Epithelial cell of esophagus (primary cell): ENCODE measurements around the gene HAS3.
A peak's percentile ranks its signal among the peaks of the same experiment; 100 is the strongest.

Experiments
- DNase-seq: peaks from one replicate; pipeline ENCODE4 v3.0.0; 2010; ENCODE audit warnings: low read depth
- H3K4me3 ChIP-seq: 2 replicates; pipeline ENCODE4 v1.5.1; 2011; ENCODE audit warnings: mild to moderate bottlenecking, low read length, control low read depth
- CTCF ChIP-seq: IDR thresholded peaks from 2 replicates; pipeline ENCODE4 v1.5.1; 2011; ENCODE audit warnings: low read depth, mild to moderate bottlenecking, low read length, control low read depth, inconsistent platforms; ENCODE audit not compliant: insufficient read depth; ENCODE audit errors: missing control alignments

The HAS3 gene

DNA sequence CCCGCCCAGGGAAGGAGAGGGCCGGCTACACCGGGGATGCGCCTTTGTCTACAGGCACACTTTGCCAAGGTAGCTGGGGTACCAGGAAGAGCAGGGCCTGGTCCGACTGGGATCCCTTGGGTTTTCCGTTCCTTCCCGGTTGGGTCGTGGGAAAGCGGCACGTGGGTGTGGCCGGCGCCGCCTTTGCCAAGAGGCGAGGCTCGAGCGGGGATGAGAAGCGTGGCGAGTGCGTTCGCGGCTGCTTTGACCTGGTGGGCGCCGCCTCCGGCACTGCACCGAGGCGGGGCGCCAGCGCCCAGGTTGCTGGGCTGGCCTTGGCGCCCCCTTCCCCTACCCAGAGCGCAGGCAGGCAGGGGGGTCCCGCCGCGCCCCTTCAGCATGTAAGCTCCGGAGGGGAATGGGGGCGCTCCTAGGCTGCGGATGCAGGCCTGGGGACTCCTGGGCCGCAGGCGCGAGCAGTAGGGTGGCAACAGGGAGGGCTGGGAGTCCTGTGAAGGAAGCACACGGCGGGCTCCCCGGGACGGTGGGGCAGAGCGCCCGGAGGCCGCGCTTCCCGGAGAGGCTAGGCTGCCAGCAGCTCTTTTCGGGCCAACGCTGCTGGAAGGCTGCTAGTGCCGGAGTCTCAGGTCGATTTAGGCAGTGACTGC lies 2.0 kb downstream of the HAS3 start:
- DNase-seq: peak; percentile 51
- peak overlapping the region; percentile 62 for H3K4me3 ChIP-seq
- no peak for TF ChIP-seq CTCF

GRCh38 chr16:69108064-69108904 lies 2.8 kb downstream of the HAS3 start:
- peak overlapping the region; percentile 62 for H3K4me3 ChIP-seq
- DNase-seq: no peak
- no peak for TF ChIP-seq CTCF

DNA sequence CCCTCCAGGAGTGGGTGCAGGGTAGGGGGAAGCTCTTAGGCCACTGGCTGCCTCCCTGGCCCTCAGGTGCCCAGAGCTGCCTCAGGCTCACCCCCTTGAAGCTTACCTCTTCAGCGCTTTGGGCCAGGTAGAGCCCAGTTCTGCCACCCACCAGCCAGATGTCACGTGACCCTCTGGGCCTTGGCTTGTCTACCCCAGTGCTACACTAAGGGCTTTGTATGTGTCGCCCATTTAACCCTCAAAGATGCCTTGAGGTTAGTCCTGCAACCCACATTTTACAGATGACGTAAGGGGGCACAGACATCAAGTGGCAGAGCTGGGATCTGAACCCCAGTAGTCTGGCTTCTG lies 3.4 kb downstream of the HAS3 start:
- no peak for DNase-seq
- no peak for TF ChIP-seq CTCF
- no peak overlapping the region for H3K4me3 ChIP-seq

DNA sequence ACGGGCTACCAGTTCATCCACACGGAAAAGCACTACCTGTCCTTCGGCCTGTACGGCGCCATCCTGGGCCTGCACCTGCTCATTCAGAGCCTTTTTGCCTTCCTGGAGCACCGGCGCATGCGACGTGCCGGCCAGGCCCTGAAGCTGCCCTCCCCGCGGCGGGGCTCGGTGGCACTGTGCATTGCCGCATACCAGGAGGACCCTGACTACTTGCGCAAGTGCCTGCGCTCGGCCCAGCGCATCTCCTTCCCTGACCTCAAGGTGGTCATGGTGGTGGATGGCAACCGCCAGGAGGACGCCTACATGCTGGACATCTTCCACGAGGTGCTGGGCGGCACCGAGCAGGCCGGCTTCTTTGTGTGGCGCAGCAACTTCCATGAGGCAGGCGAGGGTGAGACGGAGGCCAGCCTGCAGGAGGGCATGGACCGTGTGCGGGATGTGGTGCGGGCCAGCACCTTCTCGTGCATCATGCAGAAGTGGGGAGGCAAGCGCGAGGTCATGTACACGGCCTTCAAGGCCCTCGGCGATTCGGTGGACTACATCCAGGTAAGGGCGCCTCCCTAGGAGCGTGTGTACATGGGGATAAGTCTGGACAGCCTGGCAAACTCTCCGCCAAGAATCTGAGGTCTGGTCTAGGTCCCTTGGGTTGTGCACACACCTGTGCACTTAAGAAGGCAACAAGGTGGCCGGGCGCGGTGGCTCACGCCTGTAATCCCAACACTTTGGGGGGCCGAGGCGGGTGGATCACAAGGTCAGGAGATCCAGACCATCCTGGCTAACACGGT lies 4.2 kb downstream of the HAS3 start:
- no peak overlapping the region for H3K4me3 ChIP-seq
- DNase-seq: no peak
- no peak for TF ChIP-seq CTCF

GRCh38 chr16:69110406-69110805 lies 5.0 kb downstream of the HAS3 start:
- no peak overlapping the region for H3K4me3 ChIP-seq
- no peak for DNase-seq
- no peak for TF ChIP-seq CTCF

DNA sequence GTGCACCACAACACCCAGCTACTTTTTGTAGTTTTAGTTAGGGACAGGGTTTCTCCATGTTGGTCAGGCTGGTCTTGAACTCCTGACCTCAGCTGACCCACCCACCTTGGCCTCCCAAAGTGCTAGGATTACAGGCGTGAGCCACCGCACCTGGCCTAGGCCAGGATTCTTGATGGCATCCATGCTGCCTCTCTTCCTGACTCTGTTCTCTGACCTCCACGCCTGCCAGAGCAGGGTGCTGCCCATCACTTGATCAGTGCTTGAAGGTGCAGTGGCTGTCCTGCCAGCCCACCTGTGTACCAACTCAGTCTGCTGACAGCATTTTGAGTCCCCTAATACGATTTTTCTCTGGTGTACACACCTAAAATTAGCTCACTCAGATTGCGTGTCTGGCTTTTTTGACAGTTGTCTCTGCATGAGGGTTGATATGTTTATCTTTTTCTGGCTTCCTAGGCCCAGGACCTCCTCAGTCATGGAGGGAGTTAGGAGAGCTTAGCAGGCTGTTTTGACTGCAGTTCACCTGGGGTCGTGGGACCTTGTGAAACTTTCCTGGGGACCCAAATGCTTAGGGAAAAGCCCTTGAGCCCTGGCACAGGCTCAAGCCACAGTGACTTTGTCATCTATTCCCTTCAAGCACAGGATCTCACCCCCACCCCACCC lies 5.9 kb downstream of the HAS3 start:
- DNase-seq: no peak
- TF ChIP-seq CTCF: no peak
- no peak overlapping the region for H3K4me3 ChIP-seq
